Erythroblast (primary cell): ENCODE measurements around the gene LRRC8C.

ENCODE experiments used
- GATA1 ChIP-seq: IDR thresholded peaks from 2 replicates; pipeline ENCODE4 v1.6.1; 2011; ENCODE audit warnings: low read depth, mild to moderate bottlenecking, control low read depth, low read length, moderate library complexity
- POLR2A ChIP-seq: IDR thresholded peaks from 2 replicates; pipeline ENCODE4 v1.6.1; 2011; ENCODE audit warnings: mild to moderate bottlenecking, low read length

DNA sequence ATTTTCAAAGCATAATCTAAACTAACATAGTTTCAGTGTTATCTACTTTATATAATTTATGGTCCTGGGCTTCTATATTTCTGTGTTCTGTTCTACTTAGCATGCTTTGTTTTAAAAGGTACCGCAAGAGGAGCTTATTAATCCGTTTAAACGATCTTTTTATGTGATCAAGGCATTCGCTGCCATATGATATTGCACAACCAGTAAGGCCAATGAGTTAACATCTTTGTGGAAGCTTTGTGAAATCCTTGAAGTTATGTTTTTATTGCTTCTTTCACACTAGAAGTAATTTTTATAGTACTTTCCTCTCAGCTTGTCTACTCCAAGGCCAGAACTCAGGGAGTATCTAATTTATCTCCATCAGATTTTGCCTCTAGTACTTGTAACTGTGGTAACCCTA, 8.9 kb downstream of the LRRC8C start:
- no peak for TF ChIP-seq POLR2A
- no peak for TF ChIP-seq GATA1
